ENCODE results near the gene TDP2. TPM values are rescaled to one million over a fixed set of nuclear protein-coding genes. Genes with fewer than 3 reads are reported as not detected.

The TDP2 gene
- total and polyA plus RNA-seq, 2 donors (not counting 3 experiments of a cell fraction or from before 2014, with no cell fraction given): 13.7 to 39.2 TPM

- dilution Hi-C loops (cut with MboI; ENCODE audit: extremely low pct_ligation_motif_present, low sequenced_read_pairs): no loop called here
- CTCF ChIA-PET: interaction anchor here (1.5 kb wide), 1 partner anchor 55 kb away, joined by 4 read pairs; no protein-coding TSS in a partner anchor
- FAIRE-seq: no peak
Observed at GRCh38 chr6:24636681-24637080, 30.0 kb downstream of the TDP2 start.

More at GRCh38 chr6:24636681-24637080, 30.0 kb downstream of the TDP2 start:
- Histone ChIP-seq H3K4me1 (ENCODE audit: control insufficient read depth, extremely low read depth, insufficient read depth, low read length) (no peaks in the 10 kb centered on the region), H3K79me2 (ENCODE audit: control insufficient read depth, insufficient read depth, low read length) (no peaks in the 10 kb centered on the region), H3K36me3 (ENCODE audit: control insufficient read depth in 2 of 2, extremely low read depth in 1 of 2, insufficient read depth in 2 of 2, low read length in 2 of 2) (no peaks in the 10 kb centered on the region), H3K27me3 (ENCODE audit: control insufficient read depth in 2 of 2, insufficient read depth in 2 of 2, low read length in 2 of 2) (peaks cover 4 to 17% of the 10 kb centered on the region in 2 experiments), H3K4me2 (ENCODE audit: insufficient read depth, low read length) (no peak overlapping the region), H3K4me3 (replicated peaks in 1 of 3; ENCODE audit: insufficient read depth in 1 of 3, low read depth in 1 of 3, low read length in 3 of 3) (no peak overlapping the region), H3K27ac (ENCODE audit: insufficient read depth, low read depth, low read length) (no peak overlapping the region), H3K9me1 (replicated peaks; ENCODE audit: control insufficient read depth, extremely low read depth, insufficient read depth, low read length) (no peaks in the 10 kb centered on the region), H4K20me1 (replicated peaks; ENCODE audit: control insufficient read depth, extremely low read depth, insufficient read depth, low read length) (no peaks in the 10 kb centered on the region), H2AFZ (ENCODE audit: low read depth, low read length) (no peak overlapping the region), H3K9ac (replicated peaks; ENCODE audit: extremely low read depth, insufficient read depth, low read length) (no peak overlapping the region), H3K9me3 (replicated peaks; ENCODE audit: control insufficient read depth, insufficient read depth, low read length) (no peaks in the 10 kb centered on the region)
- TF ChIP-seq JUN (IDR thresholded peaks at IDR 0.05; ENCODE audit: borderline replicate concordance, insufficient read depth, insufficient read length, low read depth) (no peak), POLR2AphosphoS5 (IDR thresholded peaks at IDR 0.05; ENCODE audit: insufficient read depth, low read depth, low read length) (no peak), MAX (IDR thresholded peaks at IDR 0.05; ENCODE audit: insufficient read depth, insufficient read length) (no peak), FOS (IDR thresholded peaks at IDR 0.05; ENCODE audit: borderline replicate concordance, insufficient read depth, low read length) (no peak), GATA2 (IDR thresholded peaks at IDR 0.05; ENCODE audit: insufficient read depth, insufficient read length, low read depth, low read length) (no peak), EZH2 (IDR thresholded peaks at IDR 0.05; ENCODE audit: borderline replicate concordance, low read depth, low read length, severe bottlenecking) (no peak), MYC (IDR thresholded peaks at IDR 0.05; ENCODE audit: low read depth, low read length) (no peak), POLR2A (IDR thresholded peaks at IDR 0.05; ENCODE audit: low read depth, low read length) (no peak), CTCF (IDR thresholded peaks at IDR 0.05; ENCODE audit: extremely low read depth in 1 of 2, insufficient read depth in 1 of 2, low read depth in 1 of 2, low read length in 2 of 2) (no peak)
- BruUV-seq (replicated peaks): no TSS peak
- DNase-seq (ENCODE audit: low read depth, low spot score): no peak
- POLR2A ChIA-PET: no interaction called here
- intact Hi-C loops (cut with micrococcal nuclease): no loop called here
